GM12875 (cell line): ENCODE results near the gene ANAPC16.

Experiments used
- H3K4me3 ChIP-seq: one replicate; pipeline ENCODE4 v1.5.1; 2011; ENCODE audit warnings: low read depth, low read length, control low read depth
- TF ChIP-seq, protein P1 (sequence below): IDR thresholded peaks from 2 replicates; pipeline ENCODE4 v1.5.1; 2011; ENCODE audit warnings: low read depth, mild to moderate bottlenecking, control low read depth, inconsistent platforms, low read length, moderate library complexity, borderline replicate concordance; ENCODE audit not compliant: insufficient read depth

The ANAPC16 gene

DNA sequence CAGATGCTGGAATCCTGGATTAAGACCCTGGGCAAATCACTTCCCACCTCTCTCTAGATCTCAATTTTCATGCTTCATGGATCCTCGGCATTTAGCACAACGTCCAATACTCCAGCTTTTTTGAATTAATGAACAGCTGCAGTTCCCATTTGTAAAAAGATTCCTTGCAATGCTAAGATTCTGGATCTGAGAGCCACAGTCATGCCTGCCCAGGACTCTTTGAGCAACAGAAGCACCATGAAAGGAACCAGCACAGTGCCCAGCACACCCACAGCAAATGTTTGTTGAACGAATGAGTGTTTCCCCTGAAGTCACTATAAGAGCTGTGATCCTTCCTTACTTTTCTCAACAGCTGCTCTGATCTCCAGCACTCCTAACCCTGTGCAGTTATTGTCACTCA is 37.2 kb downstream of the ANAPC16 start:
- TF ChIP-seq, protein P1, sequence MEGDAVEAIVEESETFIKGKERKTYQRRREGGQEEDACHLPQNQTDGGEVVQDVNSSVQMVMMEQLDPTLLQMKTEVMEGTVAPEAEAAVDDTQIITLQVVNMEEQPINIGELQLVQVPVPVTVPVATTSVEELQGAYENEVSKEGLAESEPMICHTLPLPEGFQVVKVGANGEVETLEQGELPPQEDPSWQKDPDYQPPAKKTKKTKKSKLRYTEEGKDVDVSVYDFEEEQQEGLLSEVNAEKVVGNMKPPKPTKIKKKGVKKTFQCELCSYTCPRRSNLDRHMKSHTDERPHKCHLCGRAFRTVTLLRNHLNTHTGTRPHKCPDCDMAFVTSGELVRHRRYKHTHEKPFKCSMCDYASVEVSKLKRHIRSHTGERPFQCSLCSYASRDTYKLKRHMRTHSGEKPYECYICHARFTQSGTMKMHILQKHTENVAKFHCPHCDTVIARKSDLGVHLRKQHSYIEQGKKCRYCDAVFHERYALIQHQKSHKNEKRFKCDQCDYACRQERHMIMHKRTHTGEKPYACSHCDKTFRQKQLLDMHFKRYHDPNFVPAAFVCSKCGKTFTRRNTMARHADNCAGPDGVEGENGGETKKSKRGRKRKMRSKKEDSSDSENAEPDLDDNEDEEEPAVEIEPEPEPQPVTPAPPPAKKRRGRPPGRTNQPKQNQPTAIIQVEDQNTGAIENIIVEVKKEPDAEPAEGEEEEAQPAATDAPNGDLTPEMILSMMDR = no peak
- H3K4me3 ChIP-seq = no peak overlapping the region

DNA sequence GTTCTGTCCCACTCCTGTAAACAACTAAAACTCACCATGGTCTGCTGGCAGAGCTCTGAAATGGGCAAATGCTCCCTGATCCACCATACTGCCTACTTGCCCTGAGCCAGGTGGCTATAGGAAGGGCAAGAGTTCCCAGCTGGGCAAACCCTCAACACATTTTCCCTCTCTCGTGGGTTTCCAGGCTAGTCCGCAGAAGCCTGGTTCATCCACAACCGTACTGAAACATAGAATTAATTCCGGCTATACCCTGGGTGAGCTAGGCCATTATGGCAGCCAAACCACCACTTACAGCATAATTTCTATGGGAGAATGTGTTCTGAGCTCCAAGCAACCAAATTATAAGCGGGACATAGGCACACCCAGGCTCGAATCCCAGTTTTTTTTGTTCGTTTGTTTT is 37.8 kb downstream of the ANAPC16 start:
- TF ChIP-seq, protein P1 = no peak
- no peak overlapping the region for H3K4me3 ChIP-seq

DNA sequence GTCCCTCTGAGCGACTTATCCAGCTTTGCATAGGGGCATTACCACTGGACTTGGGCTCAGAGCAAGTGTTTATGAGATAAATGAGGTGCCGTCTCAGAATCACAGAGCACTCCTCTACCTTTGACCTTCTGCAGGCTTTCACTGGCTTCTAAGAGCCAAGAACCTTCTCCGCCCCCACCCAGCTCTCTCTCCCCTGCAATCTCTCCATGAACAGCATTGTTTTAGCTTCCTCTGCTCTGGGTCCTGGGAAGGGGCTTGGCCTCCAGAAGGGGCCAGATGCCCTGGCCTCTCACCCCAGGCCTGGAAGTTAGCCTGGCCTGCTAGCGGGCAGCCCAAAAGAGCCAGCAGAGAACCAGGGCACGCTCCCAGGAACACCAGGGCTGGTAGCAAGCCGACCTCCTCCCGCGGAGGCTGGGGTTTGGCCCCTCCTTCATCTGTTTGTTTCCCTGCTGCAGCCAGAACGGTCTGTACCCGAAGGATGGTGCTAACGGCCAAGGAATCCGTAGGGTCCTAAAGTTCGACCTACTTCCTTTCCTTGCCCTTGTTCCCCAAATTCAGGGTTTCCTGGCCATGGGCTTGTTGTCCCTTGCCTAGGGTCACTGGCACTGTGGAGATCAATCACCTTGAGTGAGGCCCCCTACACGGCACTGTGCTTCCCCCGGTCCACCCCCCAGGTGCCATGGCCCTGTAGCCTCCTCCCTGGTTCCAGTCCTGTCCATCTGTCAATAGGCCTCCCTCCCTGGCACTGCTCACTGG is 39.2 kb downstream of the ANAPC16 start:
- TF ChIP-seq, protein P1 = no peak
- no peak overlapping the region for H3K4me3 ChIP-seq

DNA sequence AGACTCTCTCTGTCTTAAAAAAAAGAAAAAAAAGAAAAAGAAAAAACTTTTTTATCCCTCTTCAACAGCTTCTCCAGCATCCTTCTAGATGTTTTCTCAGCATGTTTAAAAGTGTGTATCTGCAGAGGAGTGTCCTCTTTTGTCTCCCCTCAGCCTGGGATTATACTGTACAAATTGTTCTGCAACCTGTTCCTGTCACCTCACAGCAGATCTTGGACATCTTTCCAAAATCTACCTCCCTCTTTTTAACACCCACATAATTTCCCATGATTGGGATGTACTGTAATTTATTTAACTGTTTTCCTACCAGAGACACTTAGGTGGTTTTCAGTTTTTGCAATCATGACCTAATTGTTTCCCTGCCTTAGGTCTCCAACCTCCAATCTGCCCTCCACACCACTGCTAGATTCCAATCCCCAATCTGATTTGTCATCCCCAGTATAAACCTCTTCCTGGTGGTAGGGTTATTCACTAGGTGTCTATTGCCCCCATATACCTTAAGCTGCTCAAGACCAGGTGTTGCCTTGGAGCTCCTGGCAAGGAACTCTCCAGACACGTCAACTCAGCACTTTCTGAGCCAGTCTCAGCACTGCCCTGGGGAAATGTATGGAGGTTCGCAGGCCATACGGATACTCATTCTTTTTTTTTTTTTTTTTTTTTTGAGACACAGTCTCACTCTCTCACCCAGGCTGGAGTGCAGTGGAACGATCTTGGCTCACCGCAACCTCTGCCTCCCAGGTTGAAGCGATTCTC is 40.3 kb downstream of the ANAPC16 start:
- TF ChIP-seq, protein P1 = no peak
- no peak overlapping the region for H3K4me3 ChIP-seq

DNA sequence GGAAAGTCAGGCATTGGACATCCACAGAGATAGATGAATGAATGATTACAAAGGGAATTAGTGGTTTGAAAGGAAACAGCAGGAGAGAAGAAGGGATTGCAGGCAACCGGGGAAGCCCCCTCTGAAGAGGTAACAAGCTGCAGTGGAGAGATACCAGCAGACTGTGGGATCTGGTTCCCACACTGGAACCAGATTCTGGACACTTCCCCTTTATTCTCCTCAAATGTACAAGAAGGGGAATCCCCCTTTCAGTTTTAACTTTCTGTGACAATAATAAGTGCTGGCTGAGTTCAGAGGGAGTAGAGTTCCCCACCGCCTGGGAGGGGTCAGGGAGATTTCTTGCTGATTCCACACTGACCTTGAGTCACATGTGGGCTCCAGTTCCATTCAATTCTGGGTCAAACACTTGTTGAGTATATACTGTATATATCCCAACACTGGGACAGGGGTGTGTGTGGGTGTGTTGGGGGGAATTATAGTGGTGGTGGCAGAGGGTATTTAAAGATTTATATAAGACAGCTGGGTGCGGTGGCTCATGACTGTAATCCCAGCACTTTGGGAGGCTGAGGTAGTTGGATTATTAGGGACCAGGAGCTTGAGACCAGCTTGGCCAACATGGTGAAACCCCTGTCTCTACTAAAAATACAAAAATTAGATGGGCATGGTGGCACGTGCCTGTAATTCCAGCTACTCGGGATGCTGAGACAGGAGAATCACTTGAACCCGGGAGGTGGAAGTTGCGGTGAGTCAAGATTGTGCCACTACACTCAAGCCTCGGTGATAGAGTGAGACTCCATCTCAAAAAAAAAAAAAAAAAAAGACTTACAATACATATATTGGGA is 41.5 kb downstream of the ANAPC16 start:
- TF ChIP-seq, protein P1 = no peak
- H3K4me3 ChIP-seq = no peak overlapping the region

DNA sequence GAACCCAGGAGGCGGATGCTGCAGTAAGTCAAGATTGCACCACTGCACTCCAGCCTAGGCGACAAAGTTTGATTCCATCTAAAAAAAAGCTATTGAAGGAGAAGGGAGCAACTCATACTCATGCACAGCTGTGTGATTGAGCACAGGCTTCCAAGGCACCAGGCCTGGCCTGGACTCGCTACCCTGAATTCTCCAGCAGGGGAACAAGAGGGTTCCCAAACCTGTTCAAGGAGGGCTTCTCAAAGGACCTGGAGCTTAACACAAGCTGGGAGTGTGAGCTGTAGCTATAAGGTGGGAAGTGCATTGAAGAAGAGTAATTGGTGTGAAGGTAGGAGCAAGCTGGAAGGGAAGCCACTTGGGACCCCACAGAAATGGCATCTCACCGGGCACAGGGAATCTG is 42.8 kb downstream of the ANAPC16 start:
- TF ChIP-seq, protein P1 = no peak
- H3K4me3 ChIP-seq = no peak overlapping the region
